ENCODE measurements around the gene MICB. TPM values are rescaled to one million over a fixed set of nuclear protein-coding genes. Genes with fewer than 3 reads are reported as not detected.

MICB gene
- 0.31 TPM for total RNA-seq

DNA sequence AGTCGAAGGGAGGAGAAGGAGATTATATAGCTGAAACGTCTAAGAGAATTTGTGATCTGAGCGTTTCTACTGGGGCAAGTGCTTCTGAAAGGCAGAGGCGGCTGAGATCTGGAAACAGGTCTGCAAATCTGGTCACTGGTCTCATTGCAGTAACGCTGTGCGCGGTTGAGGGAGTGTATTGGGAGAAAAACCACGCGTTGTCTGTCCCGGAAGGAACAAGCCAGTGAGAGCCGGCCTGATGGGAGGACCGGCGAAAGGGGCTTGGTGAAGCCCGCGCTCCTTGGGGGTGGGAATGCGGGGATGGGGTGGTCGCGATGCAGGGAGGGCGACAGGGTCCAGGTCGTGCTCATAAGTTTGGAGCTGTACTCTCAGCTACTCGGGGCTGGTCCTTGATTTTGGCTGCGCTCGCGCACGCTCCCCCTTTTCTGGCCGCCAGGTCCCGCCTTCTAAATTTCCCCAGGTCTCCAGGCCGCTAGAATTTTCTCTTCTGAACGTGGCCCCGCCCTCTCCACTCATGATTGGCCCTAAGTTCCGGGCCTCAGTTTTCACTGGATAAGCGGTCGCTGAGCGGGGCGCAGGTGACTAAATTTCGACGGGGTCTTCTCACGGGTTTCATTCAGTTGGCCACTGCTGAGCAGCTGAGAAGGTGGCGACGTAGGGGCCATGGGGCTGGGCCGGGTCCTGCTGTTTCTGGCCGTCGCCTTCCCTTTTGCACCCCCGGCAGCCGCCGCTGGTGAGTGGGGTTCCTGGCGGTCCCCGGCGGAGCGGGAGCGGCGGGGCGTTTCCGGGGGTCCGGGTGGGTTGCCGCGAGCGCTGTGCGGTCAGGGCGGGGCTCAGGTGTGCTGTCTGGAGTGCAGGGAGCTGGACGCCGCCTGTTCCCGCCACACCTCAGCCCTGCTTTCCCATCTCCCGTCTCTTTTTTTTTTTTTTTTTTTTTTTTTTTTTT lies at the start of gene MICB:
Gene MICB, plus strand, starts transcription at position 615 of the 946 bp plus-strand sequence. Its CDS starts 49 bp downstream, at position 664.

DNA sequence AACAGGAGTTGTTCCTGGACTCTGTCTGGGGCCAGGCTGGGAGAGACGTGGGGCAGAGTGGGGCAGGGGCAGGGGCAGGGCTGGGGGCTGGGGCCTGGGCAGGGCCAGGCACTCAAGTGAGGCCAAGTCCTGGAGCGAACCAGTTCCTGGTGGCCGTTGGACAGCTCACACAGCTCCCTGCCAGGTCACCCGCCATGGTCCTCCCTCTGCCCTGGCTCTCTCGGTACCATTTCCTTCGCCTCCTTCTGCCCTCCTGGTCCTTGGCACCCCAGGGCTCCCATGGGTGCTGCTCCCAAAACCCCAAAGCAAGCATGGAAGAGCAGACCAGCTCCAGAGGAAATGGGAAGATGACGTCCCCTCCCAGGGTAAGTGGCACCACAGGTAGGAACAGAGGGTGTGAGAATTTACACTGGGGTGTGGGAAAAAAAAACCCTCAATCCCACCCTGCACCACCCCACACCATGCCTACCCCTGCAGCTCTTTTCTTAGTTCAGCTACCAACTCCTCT lies 30.9 kb downstream of the MICB start, which contains the start of gene MCCD1:
Gene MCCD1, plus strand, starts transcription at position 142 of the 508 bp plus-strand sequence. Its CDS starts 53 bp downstream, at position 195.

DNA sequence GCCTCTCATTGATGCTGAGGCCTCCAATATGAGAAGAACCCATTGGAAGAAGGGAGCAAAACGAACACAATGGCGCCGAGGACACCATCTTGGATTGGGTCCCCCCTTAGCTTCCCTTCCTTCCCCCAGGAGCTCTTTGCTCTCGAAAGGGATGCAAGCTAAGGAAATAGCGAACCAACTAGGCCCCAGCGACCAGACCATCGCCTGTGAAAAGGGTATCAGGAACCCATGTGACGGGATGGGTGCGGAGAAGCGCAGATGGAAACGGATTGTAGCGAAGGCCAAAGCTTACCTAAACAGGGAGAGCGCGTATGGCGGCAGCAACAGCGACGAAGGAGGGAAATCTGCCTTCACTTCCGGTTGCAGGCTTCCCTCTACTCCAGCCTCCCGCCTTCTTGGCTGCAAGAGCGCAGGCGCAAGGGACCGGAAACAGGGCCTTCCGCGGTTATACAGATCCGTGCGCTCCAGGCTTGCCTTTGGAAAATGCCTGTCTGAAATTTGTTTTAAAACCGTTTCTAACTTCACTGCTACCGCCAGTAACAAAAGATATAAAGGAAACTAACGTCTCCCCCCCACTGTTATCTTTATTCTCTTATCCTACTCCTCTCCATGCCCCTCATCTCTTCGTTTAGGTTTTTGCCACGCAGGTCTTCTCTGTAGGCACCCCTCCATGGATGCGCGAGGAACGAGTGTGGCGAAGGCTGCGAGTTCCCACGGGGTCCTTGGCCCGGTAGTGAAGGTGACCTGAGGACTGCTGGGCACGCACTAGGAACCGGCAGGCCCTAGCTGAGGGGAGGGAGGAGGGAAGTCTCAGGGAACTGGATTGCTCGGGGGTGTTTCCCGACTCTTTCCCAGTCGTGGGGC lies 43.9 kb downstream of the MICB start, which contains the start of gene DDX39B:
Gene DDX39B, minus strand, starts transcription at position 346 of the 864 bp plus-strand sequence. CDS start 1,471 bp downstream, outside the sequence.

DNA sequence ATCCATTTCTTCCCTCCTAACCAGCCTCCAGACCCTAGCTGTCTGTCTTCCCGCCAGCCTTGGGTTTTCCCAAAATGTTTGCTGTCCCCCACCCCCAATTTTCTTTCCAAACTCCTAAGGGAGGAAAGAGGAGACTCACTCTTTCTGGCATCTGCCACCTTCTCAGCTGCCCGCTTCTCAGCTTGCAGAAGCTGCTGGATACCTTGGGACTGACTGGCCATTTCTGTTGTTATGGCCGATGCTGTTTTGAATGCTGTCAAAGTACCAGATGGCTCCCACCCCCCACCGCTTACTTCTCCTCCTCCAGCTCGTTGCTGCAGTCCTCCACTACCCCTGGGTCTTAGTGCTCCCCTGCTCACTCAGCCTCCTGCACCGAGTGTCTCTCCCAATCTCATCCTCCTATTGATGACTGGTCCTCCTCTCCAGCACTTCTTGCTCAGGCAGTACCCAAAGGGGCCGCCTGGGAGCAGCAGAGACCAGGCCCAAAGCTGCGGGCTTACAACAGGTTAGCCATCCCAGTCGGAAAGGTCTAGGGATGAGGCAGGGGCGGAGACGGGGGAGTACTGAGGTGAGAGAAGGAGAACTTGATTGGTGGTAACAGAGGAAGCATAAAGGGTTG lies 48.5 kb downstream of the MICB start, which contains the start of gene ATP6V1G2:
Gene ATP6V1G2, minus strand, starts transcription at position 270 of the 619 bp plus-strand sequence. Its CDS starts 49 bp downstream, at position 221.

DNA sequence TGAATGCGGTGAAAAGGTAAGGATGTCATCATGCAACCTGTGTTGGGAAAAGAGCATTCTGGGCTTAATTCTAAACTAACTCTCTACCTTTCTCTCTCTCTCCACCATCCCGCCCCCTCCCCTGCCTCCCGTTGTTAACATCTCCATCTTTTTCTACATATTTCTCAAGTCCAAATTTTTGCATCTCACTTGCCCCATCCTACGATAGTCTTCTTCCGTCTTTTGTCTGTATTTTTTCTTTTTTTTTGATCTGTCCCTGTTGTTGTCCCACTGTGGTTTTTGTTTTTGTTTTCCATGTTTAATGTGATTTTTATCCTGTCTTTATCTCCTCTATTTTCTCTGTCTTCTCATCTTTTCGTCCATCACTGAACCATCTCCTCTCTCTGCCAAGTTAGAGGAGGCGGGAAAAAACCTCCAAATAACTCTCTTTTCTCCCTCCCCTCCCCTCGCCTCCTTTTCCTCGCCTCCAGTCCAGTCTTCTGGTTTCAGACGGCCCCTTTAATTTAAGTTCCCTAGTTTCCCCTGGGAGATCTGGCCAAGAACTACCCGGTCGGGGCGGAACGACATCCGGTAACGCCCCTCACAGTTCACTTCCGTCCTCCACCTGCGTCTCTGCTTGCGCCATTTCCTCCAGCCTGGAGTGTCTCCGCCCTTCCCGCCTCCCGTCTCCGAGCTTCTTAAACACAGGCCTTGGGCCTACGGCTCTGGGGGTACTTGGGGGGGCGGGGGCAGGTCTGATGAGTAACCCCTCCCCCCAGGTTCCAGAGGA lies 49.2 kb downstream of the MICB start, which contains the start of gene NFKBIL1:
Gene NFKBIL1, plus strand, starts transcription at position 651 of the 769 bp plus-strand sequence. Its CDS starts 87 bp downstream, at position 738.

Small RNA genes lying within 50 kb of the gene (small RNA-seq; reads per million reads assigned to genes)
- gene AL663061.1 (ENCODE audit: low replicate concordance) (not detected), gene RF00019 (ENCODE audit: low replicate concordance) (not detected), gene SNORD117 (ENCODE audit: low replicate concordance) (396 reads per million, percentile 97 among the genes with 10 or more reads in this experiment), gene SNORD84 (ENCODE audit: low replicate concordance) (not detected)

Other genes with a start within 250 kb of the MICB start
- 24.1 TPM for gene HLA-C, start 226.1 kb upstream of the MICB start, total RNA-seq
- gene HLA-B, start 141.0 kb upstream of the MICB start, total RNA-seq: 15.0 TPM
- 0.63 TPM for gene MICA, start 94.5 kb upstream of the MICB start, total RNA-seq
- not detected for gene MCCD1, start 30.8 kb downstream of the MICB start, total RNA-seq
- gene DDX39B, start 43.9 kb downstream of the MICB start, total RNA-seq: 296 TPM
- 58.8 TPM for gene ATP6V1G2, start 48.5 kb downstream of the MICB start, total RNA-seq
- 15.3 TPM for gene NFKBIL1, start 49.5 kb downstream of the MICB start, total RNA-seq
- not detected for gene LTA, start 74.1 kb downstream of the MICB start, total RNA-seq
- gene TNF, start 77.4 kb downstream of the MICB start, total RNA-seq: not detected
- not detected for gene LTB, start 84.3 kb downstream of the MICB start, total RNA-seq
- gene LST1, start 88.1 kb downstream of the MICB start, total RNA-seq: not detected
- not detected for gene NCR3, start 94.9 kb downstream of the MICB start, total RNA-seq
- gene AIF1, start 117.1 kb downstream of the MICB start, total RNA-seq: 3.4 TPM
- gene PRRC2A, start 122.6 kb downstream of the MICB start, total RNA-seq: 94.8 TPM
- 177 TPM for gene BAG6, start 154.5 kb downstream of the MICB start, total RNA-seq
- 2.2 TPM for gene APOM, start 157.7 kb downstream of the MICB start, total RNA-seq
- gene C6orf47, start 162.6 kb downstream of the MICB start, total RNA-seq: 17.2 TPM
- 11.3 TPM for gene GPANK1, start 166.9 kb downstream of the MICB start, total RNA-seq
- 83.6 TPM for gene CSNK2B, start 167.9 kb downstream of the MICB start, total RNA-seq
- 13.5 TPM for gene LY6G5B, start 171.8 kb downstream of the MICB start, total RNA-seq
- gene LY6G5C, start 182.9 kb downstream of the MICB start, total RNA-seq: 5.6 TPM
- gene ABHD16A, start 205.2 kb downstream of the MICB start, total RNA-seq: 67.9 TPM
- gene LY6G6F, start 208.7 kb downstream of the MICB start, total RNA-seq: not detected
- gene LY6G6D, start 217.2 kb downstream of the MICB start, total RNA-seq: not detected
- gene LY6G6C, start 223.6 kb downstream of the MICB start, total RNA-seq: not detected
- not detected for gene MPIG6B, start 225.2 kb downstream of the MICB start, total RNA-seq
- 126 TPM for gene DDAH2, start 231.2 kb downstream of the MICB start, total RNA-seq
- 20.0 TPM for gene CLIC1, start 238.4 kb downstream of the MICB start, total RNA-seq
- gene MSH5, start 241.9 kb downstream of the MICB start, total RNA-seq: 14.1 TPM